Measurements from ENCODE around the gene WDR54. TPM values are rescaled to one million over a fixed set of nuclear protein-coding genes. Genes with fewer than 3 reads are reported as not detected.
A peak's percentile ranks its signal among the peaks of the same experiment; 100 is the strongest.

The WDR54 gene
- total RNA-seq, 1 experiment from 2014 or later = 53.0 TPM

DNA sequence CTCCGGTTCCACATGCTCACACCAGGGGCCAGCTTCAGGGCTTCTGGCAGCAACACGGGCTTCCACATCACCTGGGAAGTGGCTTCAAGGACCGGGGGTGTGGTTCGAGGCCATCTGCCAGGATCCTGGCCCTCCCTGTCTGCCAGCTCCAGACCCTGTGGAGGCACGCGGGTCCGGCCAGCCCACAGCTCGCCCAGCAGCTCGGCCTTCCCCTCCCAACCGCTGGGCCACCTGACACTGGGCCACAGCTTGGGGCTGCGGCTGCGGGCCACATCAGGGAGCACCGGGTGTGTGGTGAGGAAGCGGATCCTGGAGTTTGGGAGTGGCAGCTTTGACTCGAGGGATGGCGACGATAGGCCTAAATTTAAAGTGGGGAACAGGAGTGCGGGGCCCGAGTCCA, 7.1 kb upstream of the WDR54 start:
- CTCF ChIA-PET = no interaction called here
- H3K27ac ChIP-seq = no peak overlapping the region
- H3K4me1 ChIP-seq (replicated peaks; ENCODE audit: insufficient read depth) = no peaks in the 10 kb centered on the region
- intact Hi-C loops (cut with micrococcal nuclease; ENCODE audit: unreplicated experiment) = no loop called here
- no peak overlapping the region for H3K4me3 ChIP-seq
- H4K20me1 ChIP-seq (ENCODE audit: insufficient read depth) = no peaks in the 10 kb centered on the region
- H3K4me2 ChIP-seq = peak overlapping the region; percentile 22; the same call in 1 of the 2 replicates
- H2AFZ ChIP-seq = no peak overlapping the region
- H3K79me2 ChIP-seq (ENCODE audit: low read depth) = no peaks in the 10 kb centered on the region
- H3K9me2 ChIP-seq (ENCODE audit: insufficient read depth) = no peaks in the 10 kb centered on the region
- H3F3A ChIP-seq (ENCODE audit: insufficient read depth, low read depth) = no peaks in the 10 kb centered on the region
- H3K36me3 ChIP-seq (ENCODE audit: low read depth) = no peaks in the 10 kb centered on the region
- POLR2A ChIA-PET (ENCODE audit: unreplicated experiment) = no interaction called here
- H3K9me3 ChIP-seq (ENCODE audit: insufficient read depth, low read depth) = no peaks in the 10 kb centered on the region
- H3K27me3 ChIP-seq (ENCODE audit: insufficient read depth, low read depth) = no peaks in the 10 kb centered on the region
- no TSS peak for BruUV-seq (replicated peaks)
- no peak for DNase-seq
- no peak for TF ChIP-seq EZH2 (IDR thresholded peaks at IDR 0.05; ENCODE audit: low read depth)
- TF ChIP-seq, protein P1, sequence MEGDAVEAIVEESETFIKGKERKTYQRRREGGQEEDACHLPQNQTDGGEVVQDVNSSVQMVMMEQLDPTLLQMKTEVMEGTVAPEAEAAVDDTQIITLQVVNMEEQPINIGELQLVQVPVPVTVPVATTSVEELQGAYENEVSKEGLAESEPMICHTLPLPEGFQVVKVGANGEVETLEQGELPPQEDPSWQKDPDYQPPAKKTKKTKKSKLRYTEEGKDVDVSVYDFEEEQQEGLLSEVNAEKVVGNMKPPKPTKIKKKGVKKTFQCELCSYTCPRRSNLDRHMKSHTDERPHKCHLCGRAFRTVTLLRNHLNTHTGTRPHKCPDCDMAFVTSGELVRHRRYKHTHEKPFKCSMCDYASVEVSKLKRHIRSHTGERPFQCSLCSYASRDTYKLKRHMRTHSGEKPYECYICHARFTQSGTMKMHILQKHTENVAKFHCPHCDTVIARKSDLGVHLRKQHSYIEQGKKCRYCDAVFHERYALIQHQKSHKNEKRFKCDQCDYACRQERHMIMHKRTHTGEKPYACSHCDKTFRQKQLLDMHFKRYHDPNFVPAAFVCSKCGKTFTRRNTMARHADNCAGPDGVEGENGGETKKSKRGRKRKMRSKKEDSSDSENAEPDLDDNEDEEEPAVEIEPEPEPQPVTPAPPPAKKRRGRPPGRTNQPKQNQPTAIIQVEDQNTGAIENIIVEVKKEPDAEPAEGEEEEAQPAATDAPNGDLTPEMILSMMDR (conservative IDR thresholded peaks at IDR 0.05) = no peak

DNA sequence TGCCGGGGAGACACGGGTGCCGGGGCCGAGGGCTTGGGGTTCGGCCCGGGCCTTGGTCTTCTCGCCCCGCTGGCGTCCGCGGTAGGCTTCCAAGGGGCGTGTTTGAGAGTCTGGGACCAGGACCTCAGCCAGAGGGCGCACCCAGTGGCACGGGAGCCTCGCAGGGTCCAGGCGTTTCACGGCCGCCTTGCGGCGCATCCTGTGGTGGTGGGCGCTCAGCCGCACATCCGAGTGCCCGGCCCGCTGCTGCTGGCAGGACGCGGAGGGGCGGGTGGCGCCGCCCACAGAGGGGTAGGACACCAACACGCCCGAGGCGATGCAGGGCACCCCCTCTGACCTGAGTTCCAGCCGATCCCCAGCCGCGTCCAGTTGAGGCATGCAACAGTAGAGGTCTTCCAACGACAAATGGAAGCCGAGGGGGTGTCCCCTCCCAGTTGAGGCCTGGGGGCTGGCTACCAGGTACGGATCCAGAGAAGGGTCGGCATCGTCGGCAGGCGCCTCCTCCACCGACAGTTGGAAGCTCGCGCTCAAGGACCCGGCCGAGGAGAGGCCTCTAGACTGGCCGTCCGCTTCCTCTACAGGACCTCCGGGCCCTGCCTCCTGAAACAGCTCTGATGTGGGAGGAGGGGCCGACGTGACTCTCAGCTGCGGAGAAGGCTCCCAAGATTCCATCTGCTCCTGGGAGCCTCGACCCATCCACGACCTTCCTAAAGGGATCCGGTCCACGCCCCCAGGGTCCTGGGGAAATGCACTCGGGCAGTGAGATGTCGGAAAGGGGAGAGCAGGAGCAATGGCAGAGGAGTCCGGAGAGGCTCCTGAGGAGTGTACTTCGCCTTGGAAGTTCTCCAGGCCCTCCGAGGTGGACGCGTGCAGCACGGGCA, 6.4 kb upstream of the WDR54 start:
- Histone ChIP-seq H3K4me1 (replicated peaks; ENCODE audit: insufficient read depth) (0 out of 2 replicates have a peak, but pooled peaks cover under 1% of the 10 kb centered on the region), H3K27me3 (ENCODE audit: insufficient read depth, low read depth) (no peaks in the 10 kb centered on the region), H3K27ac (no peak overlapping the region), H3K4me2 (peak overlapping the region; percentile 22; the same call in 1 of the 2 replicates), H3K9me3 (ENCODE audit: insufficient read depth, low read depth) (no peaks in the 10 kb centered on the region), H3K9me2 (ENCODE audit: insufficient read depth) (no peaks in the 10 kb centered on the region), H4K20me1 (ENCODE audit: insufficient read depth) (no peaks in the 10 kb centered on the region), H3F3A (ENCODE audit: insufficient read depth, low read depth) (no peaks in the 10 kb centered on the region), H2AFZ (no peak overlapping the region), H3K4me3 (no peak overlapping the region; the same call in 1 of the 2 replicates), H3K79me2 (ENCODE audit: low read depth) (no peaks in the 10 kb centered on the region), H3K36me3 (ENCODE audit: low read depth) (no peaks in the 10 kb centered on the region)
- CTCF ChIA-PET = no interaction called here
- TF ChIP-seq, protein P1 (conservative IDR thresholded peaks at IDR 0.05) = no peak
- TF ChIP-seq EZH2 (IDR thresholded peaks at IDR 0.05; ENCODE audit: low read depth) = no peak
- DNase-seq = no peak
- intact Hi-C loops (cut with micrococcal nuclease; ENCODE audit: unreplicated experiment) = no loop called here
- BruUV-seq (replicated peaks) = no TSS peak
- POLR2A ChIA-PET (ENCODE audit: unreplicated experiment) = no interaction called here

DNA sequence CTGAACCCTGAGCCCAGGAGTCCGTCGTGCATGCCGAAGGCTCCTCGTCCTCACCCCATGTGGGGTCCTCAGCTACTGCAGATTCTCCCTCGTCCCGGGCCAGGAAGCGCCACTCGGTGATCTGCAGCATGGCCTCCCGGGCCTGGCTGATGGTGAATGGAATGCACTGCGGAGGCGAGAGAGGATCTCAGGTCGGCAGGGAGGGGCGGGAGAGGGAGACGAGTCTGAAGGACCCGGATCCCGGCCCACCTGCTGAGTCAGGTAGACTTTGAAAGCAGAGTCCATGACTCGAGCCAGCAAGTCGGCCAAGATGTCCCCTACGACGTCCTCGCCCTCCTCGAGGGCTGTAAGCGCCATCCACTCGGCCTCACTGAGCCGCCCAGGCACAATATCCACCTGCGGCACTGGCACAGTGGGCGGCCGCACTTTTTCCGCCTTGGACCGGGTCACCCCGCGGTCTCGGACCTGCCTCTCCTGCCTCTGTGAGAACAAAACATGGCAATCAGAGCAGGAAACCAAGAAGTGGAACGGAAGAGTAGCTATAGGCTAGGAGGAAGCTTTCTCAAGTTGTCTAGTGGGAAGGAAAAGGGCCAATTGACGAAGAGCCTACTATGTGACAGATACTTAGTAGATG, 5.7 kb upstream of the WDR54 start:
- Histone ChIP-seq H3K79me2 (ENCODE audit: low read depth) (no peaks in the 10 kb centered on the region), H3K4me3 (no peak overlapping the region), H3K36me3 (ENCODE audit: low read depth) (no peaks in the 10 kb centered on the region), H3K4me2 (no peak overlapping the region), H3K27ac (no peak overlapping the region), H3F3A (ENCODE audit: insufficient read depth, low read depth) (peaks cover 3% of the 10 kb centered on the region; the same call in 1 of the 2 replicates), H3K4me1 (replicated peaks; ENCODE audit: insufficient read depth) (peaks cover 8% of the 10 kb centered on the region), H4K20me1 (ENCODE audit: insufficient read depth) (no peaks in the 10 kb centered on the region), H3K27me3 (ENCODE audit: insufficient read depth, low read depth) (no peaks in the 10 kb centered on the region), H3K9me2 (ENCODE audit: insufficient read depth) (no peaks in the 10 kb centered on the region), H3K9me3 (ENCODE audit: insufficient read depth, low read depth) (no peaks in the 10 kb centered on the region), H2AFZ (no peak overlapping the region)
- TF ChIP-seq, protein P1 (conservative IDR thresholded peaks at IDR 0.05) = no peak
- TF ChIP-seq EZH2 (IDR thresholded peaks at IDR 0.05; ENCODE audit: low read depth) = no peak
- ChIA-PET POLR2A (ENCODE audit: unreplicated experiment) (no interaction called here), CTCF (no interaction called here)
- BruUV-seq (replicated peaks) = no TSS peak
- intact Hi-C loops (cut with micrococcal nuclease; ENCODE audit: unreplicated experiment) = no loop called here
- no peak for DNase-seq

Measured in PC-9 (cell line).